Measurements from ENCODE around the gene HOXA3.
A peak's percentile ranks its signal among the peaks of the same experiment; 100 is the strongest.

HOXA3 gene

DNA sequence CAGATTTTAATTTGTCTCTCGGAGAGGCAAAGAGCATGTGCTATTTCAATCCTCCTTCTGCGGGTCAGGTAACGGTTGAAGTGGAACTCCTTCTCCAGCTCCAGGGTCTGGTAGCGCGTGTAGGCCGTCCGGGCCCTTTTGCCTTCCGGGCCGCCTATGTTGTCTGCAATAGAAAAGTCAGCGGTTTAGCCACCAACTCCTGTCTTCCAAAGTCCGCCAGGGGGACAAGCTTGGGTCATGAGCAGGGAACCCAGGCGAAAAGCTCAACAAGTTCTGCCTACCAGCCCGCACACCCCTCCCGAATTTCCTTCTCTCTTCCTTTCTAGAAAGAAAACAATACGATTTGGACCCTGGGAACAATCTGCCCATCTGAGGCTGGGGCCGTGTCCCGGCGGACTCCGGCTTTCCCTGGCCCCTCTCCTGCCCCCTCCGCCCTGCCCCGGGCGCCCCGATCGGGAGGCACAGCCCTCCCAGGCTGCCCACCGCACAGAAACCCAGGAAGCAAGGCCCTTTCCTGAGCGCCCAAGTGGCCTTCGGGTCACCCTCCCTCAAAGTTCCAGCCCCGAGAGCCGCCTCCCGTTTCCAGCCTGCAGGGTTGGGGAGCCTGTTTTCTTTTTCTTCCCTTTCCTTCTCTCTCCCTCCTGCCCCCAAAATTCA, 10.3 kb downstream of the HOXA3 start:
- Histone ChIP-seq H3K27ac (ENCODE audit: low read depth, low read length) (no peak overlapping the region), H3K27me3 (ENCODE audit: insufficient read depth, low read length) (peaks cover 100% of the 10 kb centered on the region), H3K4me1 (ENCODE audit: control insufficient read depth, insufficient read depth, low read length, unreplicated experiment) (no peaks in the 10 kb centered on the region), H3K4me3 (ENCODE audit: low read depth, low read length) (peak overlapping the region; percentile 62), H2AFZ (ENCODE audit: low read length, unreplicated experiment) (no peak overlapping the region), H3K36me3 (ENCODE audit: insufficient read depth, low read length) (no peaks in the 10 kb centered on the region), H3K79me2 (ENCODE audit: control insufficient read depth, insufficient read depth, low read length, unreplicated experiment) (no peaks in the 10 kb centered on the region)

DNA sequence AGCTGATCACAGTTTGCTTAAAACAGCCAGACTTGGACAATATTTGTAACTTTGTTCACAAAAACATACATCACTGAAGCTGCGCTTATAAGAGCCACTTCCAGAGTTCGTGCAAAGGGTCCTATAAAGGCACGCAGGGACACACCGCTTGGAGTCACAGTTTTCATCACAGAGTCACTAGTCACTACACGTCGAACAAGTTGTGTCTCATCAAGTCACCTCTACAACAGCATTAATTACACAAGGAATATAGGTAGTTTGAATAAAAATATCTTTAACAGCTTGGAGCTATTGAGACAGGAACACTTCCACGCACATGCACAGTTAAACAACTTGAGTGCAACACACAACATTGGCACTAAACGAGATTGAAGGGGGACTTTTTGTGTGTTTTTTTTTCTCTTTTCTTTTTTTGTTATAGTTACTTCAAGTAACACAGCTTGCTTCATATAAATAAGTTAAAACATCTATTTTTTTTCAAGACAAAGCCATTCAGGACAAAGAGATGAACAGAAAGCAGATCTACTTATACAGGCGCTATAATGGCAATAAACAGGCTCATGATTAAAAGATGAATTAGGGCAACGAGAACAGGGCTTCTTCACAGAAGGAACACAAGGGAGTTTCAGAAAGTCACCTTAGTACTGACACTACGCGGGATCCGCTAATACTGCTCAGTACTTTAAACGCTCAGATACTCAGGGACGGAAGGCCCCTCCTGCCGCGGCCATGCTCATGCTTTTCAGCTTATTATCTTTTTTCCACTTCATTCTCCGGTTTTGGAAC, 11.1 kb downstream of the HOXA3 start:
- Histone ChIP-seq H3K36me3 (ENCODE audit: insufficient read depth, low read length) (no peaks in the 10 kb centered on the region), H3K27me3 (ENCODE audit: insufficient read depth, low read length) (peaks cover 99% of the 10 kb centered on the region), H3K79me2 (ENCODE audit: control insufficient read depth, insufficient read depth, low read length, unreplicated experiment) (no peaks in the 10 kb centered on the region), H2AFZ (ENCODE audit: low read length, unreplicated experiment) (no peak overlapping the region), H3K4me1 (ENCODE audit: control insufficient read depth, insufficient read depth, low read length, unreplicated experiment) (no peaks in the 10 kb centered on the region), H3K27ac (ENCODE audit: low read depth, low read length) (no peak overlapping the region), H3K4me3 (ENCODE audit: low read depth, low read length) (no peak overlapping the region)

DNA sequence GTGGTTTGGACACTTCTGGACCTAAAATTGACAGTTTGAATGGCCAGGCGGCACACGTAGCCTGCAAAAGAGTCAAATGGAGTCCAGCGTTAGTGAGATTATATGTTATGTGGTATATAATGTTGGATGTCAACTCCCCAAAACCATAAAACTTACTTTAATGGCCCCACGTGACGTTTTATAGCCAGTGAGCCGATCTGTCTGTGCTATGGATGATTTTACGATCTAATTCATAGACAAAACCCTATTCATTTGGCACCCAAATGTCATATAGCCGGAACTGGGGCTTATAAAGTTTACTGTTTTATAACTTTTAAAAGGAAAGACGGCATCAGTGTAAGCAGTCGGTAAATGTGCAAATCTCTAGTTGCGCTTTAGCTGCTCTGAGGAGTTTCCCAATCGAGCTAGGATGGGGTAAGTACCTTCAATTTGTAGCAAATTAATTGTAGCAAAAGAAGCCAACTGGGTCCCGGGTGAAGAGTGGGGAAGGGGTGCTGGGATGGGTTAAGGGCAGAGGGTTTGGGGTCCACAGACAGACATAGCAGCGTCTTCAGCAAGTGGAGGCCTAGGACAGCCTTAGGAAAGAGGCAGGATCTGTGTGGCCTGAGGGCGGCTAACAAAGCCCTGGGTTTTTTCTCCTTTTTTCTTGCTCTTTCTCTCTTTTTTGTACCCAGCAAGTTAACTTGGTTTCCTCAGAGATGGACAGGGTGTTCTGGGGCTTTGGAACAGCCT, 12.1 kb downstream of the HOXA3 start:
- H3K27ac ChIP-seq (ENCODE audit: low read depth, low read length): no peak overlapping the region
- H3K79me2 ChIP-seq (ENCODE audit: control insufficient read depth, insufficient read depth, low read length, unreplicated experiment): no peaks in the 10 kb centered on the region
- no peak overlapping the region for H2AFZ ChIP-seq (ENCODE audit: low read length, unreplicated experiment)
- no peak overlapping the region for H3K4me3 ChIP-seq (ENCODE audit: low read depth, low read length)
- peaks cover 99% of the 10 kb centered on the region for H3K27me3 ChIP-seq (ENCODE audit: insufficient read depth, low read length)
- peaks cover 8% of the 10 kb centered on the region for H3K4me1 ChIP-seq (ENCODE audit: control insufficient read depth, insufficient read depth, low read length, unreplicated experiment)
- H3K36me3 ChIP-seq (ENCODE audit: insufficient read depth, low read length): no peaks in the 10 kb centered on the region

DNA sequence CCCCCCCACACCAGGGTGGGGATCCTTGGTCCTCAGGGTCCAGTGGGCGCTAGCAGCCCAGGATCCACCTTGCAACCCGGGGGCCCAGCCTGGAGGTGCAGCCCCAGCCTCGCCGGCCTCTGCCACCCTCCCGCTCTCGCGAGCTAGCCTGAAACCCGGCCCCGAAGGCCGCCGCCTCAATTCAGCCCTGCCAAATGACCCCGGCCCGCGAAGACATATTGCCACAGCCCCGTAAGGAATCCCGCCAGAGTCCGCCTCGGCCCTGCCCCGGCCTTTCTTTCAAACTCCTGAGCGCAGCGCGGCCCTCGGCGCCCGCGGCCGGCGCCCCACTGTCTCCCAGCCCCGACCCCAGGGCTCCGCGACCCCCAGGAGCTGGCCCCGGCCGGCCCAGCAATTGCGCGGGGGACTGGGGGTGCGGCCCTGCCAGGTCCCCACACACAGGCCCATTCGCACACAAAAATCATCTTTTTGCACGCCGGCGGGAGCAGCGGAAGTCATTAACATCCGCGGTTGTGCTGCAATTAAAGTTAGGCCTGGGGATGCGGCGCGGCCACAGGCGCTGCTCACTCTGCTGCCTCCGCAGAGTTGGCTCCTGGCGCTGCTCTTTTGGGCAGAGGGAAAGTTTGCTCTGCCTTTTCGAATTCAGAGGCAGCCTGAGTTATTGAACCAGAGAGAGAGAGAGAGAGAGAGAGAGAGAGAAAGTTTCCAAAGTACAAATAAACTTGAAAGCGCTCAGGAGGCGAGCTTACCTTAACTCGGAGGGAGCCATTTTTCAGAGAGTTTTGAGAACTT, 12.9 kb downstream of the HOXA3 start:
- H2AFZ ChIP-seq (ENCODE audit: low read length, unreplicated experiment): no peak overlapping the region
- H3K79me2 ChIP-seq (ENCODE audit: control insufficient read depth, insufficient read depth, low read length, unreplicated experiment): no peaks in the 10 kb centered on the region
- H3K27me3 ChIP-seq (ENCODE audit: insufficient read depth, low read length): peaks cover 99% of the 10 kb centered on the region
- no peak overlapping the region for H3K4me3 ChIP-seq (ENCODE audit: low read depth, low read length)
- H3K4me1 ChIP-seq (ENCODE audit: control insufficient read depth, insufficient read depth, low read length, unreplicated experiment): peaks cover 8% of the 10 kb centered on the region
- no peaks in the 10 kb centered on the region for H3K36me3 ChIP-seq (ENCODE audit: insufficient read depth, low read length)
- no peak overlapping the region for H3K27ac ChIP-seq (ENCODE audit: low read depth, low read length)

DNA sequence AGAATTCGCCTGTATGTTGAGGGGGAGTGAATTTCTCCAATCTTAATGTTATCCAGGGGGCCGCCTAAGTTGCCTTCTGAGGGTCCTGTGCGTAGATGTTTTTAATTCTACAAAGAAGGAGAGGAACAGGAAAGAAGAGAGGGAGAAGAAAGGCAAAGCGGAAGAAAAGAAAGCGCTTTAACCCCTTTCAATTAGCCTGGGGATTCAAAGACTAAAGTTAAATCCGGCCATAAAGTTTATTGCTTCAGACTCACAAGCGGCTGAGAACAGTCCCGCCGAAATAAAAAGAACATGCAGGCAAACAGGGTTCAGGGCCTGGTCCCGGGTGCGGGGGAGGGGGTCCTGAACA, 13.4 kb downstream of the HOXA3 start:
- Histone ChIP-seq H3K27me3 (ENCODE audit: insufficient read depth, low read length) (peaks cover 99% of the 10 kb centered on the region), H3K36me3 (ENCODE audit: insufficient read depth, low read length) (no peaks in the 10 kb centered on the region), H3K79me2 (ENCODE audit: control insufficient read depth, insufficient read depth, low read length, unreplicated experiment) (no peaks in the 10 kb centered on the region), H2AFZ (ENCODE audit: low read length, unreplicated experiment) (no peak overlapping the region), H3K4me3 (ENCODE audit: low read depth, low read length) (no peak overlapping the region), H3K4me1 (ENCODE audit: control insufficient read depth, insufficient read depth, low read length, unreplicated experiment) (peaks cover 8% of the 10 kb centered on the region), H3K27ac (ENCODE audit: low read depth, low read length) (no peak overlapping the region)

DNA sequence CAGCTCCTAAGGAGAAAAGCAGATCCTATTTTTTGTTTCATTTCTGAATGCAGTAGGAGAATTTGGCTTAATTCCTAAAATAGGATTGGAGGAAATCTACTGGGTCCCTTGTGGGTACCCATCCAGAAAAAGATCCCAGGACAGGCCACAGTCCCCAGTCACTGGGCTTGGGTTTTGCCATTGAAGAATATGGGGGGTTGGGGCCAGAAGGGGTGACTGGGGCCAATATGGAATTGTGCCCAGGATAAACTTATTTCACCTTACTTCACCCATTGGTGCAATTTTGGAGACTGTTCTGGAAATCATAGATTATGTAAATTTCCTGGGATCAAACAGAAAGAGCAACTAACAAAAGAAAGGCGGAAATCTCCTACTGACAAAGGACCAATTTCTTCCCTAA, 13.9 kb downstream of the HOXA3 start:
- Histone ChIP-seq H3K79me2 (ENCODE audit: control insufficient read depth, insufficient read depth, low read length, unreplicated experiment) (no peaks in the 10 kb centered on the region), H3K36me3 (ENCODE audit: insufficient read depth, low read length) (no peaks in the 10 kb centered on the region), H3K27me3 (ENCODE audit: insufficient read depth, low read length) (peaks cover 99% of the 10 kb centered on the region), H3K4me1 (ENCODE audit: control insufficient read depth, insufficient read depth, low read length, unreplicated experiment) (peaks cover 8% of the 10 kb centered on the region), H3K4me3 (ENCODE audit: low read depth, low read length) (no peak overlapping the region), H2AFZ (ENCODE audit: low read length, unreplicated experiment) (no peak overlapping the region), H3K27ac (ENCODE audit: low read depth, low read length) (no peak overlapping the region)

DNA sequence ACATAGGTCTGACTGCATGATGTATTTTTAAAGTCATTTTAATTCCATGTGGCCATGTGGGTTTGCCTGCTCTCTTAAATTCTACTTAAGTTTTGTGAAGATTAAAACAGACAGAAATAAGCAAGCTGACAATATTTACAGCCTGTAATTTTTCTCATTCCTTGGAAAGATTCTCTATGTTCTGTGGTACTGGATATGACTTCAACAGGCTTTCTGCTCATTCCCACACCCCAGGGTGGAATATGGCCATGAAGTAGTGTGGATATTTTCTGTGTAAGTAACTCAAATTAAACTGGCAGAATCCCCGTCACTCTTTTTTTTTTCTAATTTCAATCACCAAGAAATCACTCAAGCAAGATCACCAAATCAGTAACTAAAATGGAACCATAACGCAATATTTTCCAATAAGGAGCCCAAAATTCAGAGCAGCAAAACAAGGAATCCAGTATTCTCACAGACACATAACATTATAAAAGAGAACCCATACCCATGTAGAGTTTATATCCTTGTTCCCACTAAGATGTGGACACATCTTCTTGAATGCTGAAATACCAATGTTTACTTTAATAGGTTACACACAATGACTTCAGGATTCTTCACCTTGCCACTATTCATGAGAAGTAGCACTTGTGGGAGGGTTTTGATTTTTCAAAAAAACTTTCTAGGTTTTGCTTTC, 14.6 kb downstream of the HOXA3 start:
- H2AFZ ChIP-seq (ENCODE audit: low read length, unreplicated experiment): no peak overlapping the region
- H3K4me3 ChIP-seq (ENCODE audit: low read depth, low read length): no peak overlapping the region
- H3K36me3 ChIP-seq (ENCODE audit: insufficient read depth, low read length): no peaks in the 10 kb centered on the region
- no peak overlapping the region for H3K27ac ChIP-seq (ENCODE audit: low read depth, low read length)
- peaks cover 99% of the 10 kb centered on the region for H3K27me3 ChIP-seq (ENCODE audit: insufficient read depth, low read length)
- peaks cover 8% of the 10 kb centered on the region for H3K4me1 ChIP-seq (ENCODE audit: control insufficient read depth, insufficient read depth, low read length, unreplicated experiment)
- no peaks in the 10 kb centered on the region for H3K79me2 ChIP-seq (ENCODE audit: control insufficient read depth, insufficient read depth, low read length, unreplicated experiment)

DNA sequence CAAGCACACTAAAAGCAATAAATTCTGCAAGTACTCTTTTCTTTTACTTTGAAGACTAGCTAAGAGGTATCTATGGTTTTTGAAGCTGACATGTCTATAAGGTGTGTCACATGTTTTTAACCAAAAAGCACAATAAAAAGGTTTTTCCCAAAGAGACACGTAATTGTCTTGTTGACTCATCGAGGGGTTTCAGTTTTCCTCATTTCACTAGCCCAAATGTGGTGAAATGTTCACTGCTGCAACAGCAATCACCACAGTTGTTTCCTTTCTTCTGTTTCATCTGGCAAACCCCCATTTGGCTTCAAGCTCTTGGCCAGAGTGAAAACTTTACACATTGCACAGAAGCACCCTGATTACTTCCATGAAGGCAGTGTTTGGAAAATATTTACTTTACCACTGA, 18.0 kb downstream of the HOXA3 start:
- H3K79me2 ChIP-seq (ENCODE audit: control insufficient read depth, insufficient read depth, low read length, unreplicated experiment): no peaks in the 10 kb centered on the region
- no peak overlapping the region for H3K4me3 ChIP-seq (ENCODE audit: low read depth, low read length)
- no peak overlapping the region for H2AFZ ChIP-seq (ENCODE audit: low read length, unreplicated experiment)
- peaks cover 98% of the 10 kb centered on the region for H3K27me3 ChIP-seq (ENCODE audit: insufficient read depth, low read length)
- no peak overlapping the region for H3K27ac ChIP-seq (ENCODE audit: low read depth, low read length)
- H3K4me1 ChIP-seq (ENCODE audit: control insufficient read depth, insufficient read depth, low read length, unreplicated experiment): peaks cover 8% of the 10 kb centered on the region
- no peaks in the 10 kb centered on the region for H3K36me3 ChIP-seq (ENCODE audit: insufficient read depth, low read length)

DNA sequence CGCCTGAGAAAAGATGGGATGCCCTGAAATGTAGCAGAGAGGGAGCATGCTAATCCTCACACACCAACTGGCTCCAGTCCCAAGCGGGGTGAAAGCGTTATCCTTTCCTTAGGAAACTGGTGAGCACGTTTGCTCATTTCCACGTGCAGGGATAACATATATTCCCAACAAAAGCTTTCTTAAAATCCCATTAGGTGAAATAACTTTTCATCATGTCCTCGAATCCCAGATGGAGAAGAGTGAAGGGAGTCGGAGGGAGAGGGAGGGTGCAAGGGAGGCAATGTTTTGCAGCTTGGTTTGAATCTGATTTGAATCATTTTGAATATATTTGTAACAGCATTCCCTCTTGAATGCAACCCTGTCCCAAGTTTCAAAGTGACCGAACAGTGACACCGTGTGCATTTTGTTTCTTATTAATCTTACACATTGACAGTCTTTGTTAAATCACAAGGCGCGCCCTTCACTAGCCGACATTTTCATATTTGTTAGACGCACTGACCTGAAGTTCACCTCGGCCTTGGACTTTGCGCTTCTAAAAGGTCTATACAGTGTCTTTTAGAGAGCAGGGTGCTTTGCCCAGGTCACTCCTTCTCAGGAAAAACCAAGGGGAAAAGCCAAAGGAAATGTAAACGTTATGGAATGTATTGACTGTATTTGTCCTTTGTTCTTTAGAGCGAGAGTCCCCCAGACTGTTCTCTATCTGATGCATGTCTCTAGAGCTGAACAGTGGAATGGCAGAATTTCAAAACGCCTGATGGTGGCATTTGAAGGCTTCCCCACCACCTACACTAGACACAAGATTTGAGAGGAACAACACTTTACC, 18.8 kb downstream of the HOXA3 start:
- no peak overlapping the region for H3K27ac ChIP-seq (ENCODE audit: low read depth, low read length)
- H3K4me1 ChIP-seq (ENCODE audit: control insufficient read depth, insufficient read depth, low read length, unreplicated experiment): peaks cover 8% of the 10 kb centered on the region
- no peaks in the 10 kb centered on the region for H3K36me3 ChIP-seq (ENCODE audit: insufficient read depth, low read length)
- H3K4me3 ChIP-seq (ENCODE audit: low read depth, low read length): no peak overlapping the region
- H2AFZ ChIP-seq (ENCODE audit: low read length, unreplicated experiment): no peak overlapping the region
- no peaks in the 10 kb centered on the region for H3K79me2 ChIP-seq (ENCODE audit: control insufficient read depth, insufficient read depth, low read length, unreplicated experiment)
- peaks cover 98% of the 10 kb centered on the region for H3K27me3 ChIP-seq (ENCODE audit: insufficient read depth, low read length)

All from ACC112 (cell line).